ENCODE data around the gene SLC10A6.
"Not testable (repeated sequence)": the region's sequence is repeated elsewhere in the genome, so short reads cannot be mapped to it uniquely, and the experiment has no call there.

Gene SLC10A6

GRCh38 chr4:86848732-86849619, at the start of gene SLC10A6:
SLC10A6 (minus strand) TSS chr4:86849384; CDS start chr4:86849115, 269 bp downstream.
- no peak for FAIRE-seq

GRCh38 chr4:86898562-86898961, 49.4 kb upstream of the SLC10A6 start:
- FAIRE-seq, result no peak

- FAIRE-seq, result no peak
Measured at GRCh38 chr4:86896596-86896995, 47.4 kb upstream of the SLC10A6 start.

- FAIRE-seq, result peak; percentile 5
Measured at GRCh38 chr4:86895692-86896488, 46.7 kb upstream of the SLC10A6 start.

- FAIRE-seq, result no peak
Measured at GRCh38 chr4:86894455-86894854, 45.3 kb upstream of the SLC10A6 start.

- no peak for FAIRE-seq
Measured at GRCh38 chr4:86893136-86893535, 44.0 kb upstream of the SLC10A6 start.

GRCh38 chr4:86892636-86892960, 43.4 kb upstream of the SLC10A6 start:
- FAIRE-seq, result no peak

- no peak for FAIRE-seq
Measured at GRCh38 chr4:86891762-86892635, 42.8 kb upstream of the SLC10A6 start, which contains the start of gene C4orf36. C4orf36 (minus strand) TSS chr4:86892422; CDS start chr4:86891520, 902 bp downstream.

- FAIRE-seq, result no peak
Measured at GRCh38 chr4:86890790-86891189, 41.6 kb upstream of the SLC10A6 start.

- no peak for FAIRE-seq
Measured at GRCh38 chr4:86879641-86880040, 30.5 kb upstream of the SLC10A6 start.

GRCh38 chr4:86878640-86879039, 29.5 kb upstream of the SLC10A6 start:
- FAIRE-seq, result no peak

- no peak for FAIRE-seq
Measured at GRCh38 chr4:86876894-86877685, 27.9 kb upstream of the SLC10A6 start.

- FAIRE-seq, result not testable (repeated sequence)
Measured at GRCh38 chr4:86875436-86875835, 26.3 kb upstream of the SLC10A6 start.

GRCh38 chr4:86872135-86872534, 23.0 kb upstream of the SLC10A6 start:
- no peak for FAIRE-seq

GRCh38 chr4:86870442-86871069, 21.4 kb upstream of the SLC10A6 start:
- no peak for FAIRE-seq

- no peak for FAIRE-seq
Measured at GRCh38 chr4:86857341-86858052, 8.3 kb upstream of the SLC10A6 start.

- FAIRE-seq, result no peak
Measured at GRCh38 chr4:86856896-86857295, 7.7 kb upstream of the SLC10A6 start.

- no peak for FAIRE-seq
Measured at GRCh38 chr4:86855572-86855971, 6.4 kb upstream of the SLC10A6 start.

- FAIRE-seq, result no peak
Measured at GRCh38 chr4:86853209-86853608, 4.0 kb upstream of the SLC10A6 start.

GRCh38 chr4:86848136-86848535, 1.0 kb downstream of the SLC10A6 start:
- FAIRE-seq, result no peak

- FAIRE-seq, result no peak
Measured at GRCh38 chr4:86847571-86847970, 1.6 kb downstream of the SLC10A6 start.
